Ramos (cell line): Measurements from ENCODE around the gene PRPS1.
"Not testable (repeated sequence)": the region's sequence is repeated elsewhere in the genome, so short reads cannot be mapped to it uniquely, and the experiment has no call there.

Source experiments
- in situ Hi-C: fragments of 300-500 bp; cut with MboI; formaldehyde crosslinking; loops from one replicate; pipeline ENCODE4 v1.14.3; 2022; ENCODE audit warnings: low sequenced_read_pairs; ENCODE audit not compliant: unreplicated experiment

PRPS1 gene

DNA sequence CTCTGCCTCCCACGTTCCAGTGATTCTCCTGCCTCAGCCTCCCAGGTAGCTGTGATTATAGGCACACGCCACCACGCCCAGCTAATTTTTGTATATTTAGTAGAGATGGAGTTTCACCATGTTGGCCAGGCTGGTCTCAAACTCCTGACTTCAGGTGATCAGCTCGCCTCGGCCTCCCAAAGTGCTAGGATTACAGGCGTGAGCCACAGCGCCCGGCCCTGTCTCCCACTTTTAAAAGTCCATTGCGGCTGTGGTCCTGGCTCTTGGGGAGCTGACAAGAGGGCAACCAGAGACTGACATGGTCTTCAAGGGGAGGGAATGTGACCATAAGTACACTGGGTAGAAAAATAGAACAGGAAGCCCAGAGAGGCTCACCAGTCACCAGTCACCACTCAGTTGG is 42.9 kb downstream of the PRPS1 start:
- in situ Hi-C loops, result loop anchor here (25.0 kb wide), 1 partner anchor 216 kb away; no protein-coding TSS in a partner anchor

DNA sequence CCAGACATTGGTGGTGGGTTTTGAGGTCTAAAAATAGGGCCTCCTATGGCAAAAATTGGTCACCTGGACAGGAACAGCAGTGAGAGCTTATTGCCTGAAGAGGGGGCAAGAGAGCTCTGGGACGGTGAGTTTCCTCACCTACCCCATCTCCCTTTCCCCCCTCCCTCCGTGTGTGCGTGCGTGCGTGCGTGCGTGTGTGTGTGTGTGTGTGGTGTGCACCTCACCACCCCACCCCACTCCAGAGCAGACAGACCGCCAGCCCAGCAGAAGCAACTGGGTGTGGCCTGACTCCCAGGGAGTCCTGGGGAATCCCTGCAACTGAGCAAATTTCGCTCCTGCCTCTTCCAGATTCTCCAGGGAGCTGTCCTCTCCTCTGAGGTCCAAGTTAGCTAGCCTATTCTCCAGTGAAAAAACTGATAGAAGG is 44.7 kb downstream of the PRPS1 start:
- in situ Hi-C loops, result loop anchor here (25.0 kb wide), 1 partner anchor 214 kb away; no protein-coding TSS in a partner anchor

DNA sequence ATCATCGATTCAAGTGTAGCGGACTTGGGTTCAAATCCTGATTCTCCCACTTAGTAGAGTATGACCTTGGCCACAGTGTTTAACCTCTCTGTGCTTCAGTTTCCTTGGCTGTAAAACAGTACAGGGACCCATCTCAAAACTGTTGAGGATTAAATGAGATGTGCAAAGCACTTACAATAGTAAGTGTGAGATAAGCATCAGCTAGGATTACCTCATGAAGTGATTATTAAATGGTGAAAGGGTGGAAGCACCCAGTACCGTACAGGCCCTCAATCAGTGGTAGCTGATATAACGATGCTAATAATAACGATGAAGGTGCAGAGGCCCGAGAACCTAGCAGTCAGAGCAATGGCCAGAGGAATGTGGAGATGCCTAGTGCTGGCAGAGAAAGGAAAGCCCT is 45.1 kb downstream of the PRPS1 start:
- in situ Hi-C loops, result loop anchor here (25.0 kb wide), 1 partner anchor 214 kb away; no protein-coding TSS in a partner anchor

DNA sequence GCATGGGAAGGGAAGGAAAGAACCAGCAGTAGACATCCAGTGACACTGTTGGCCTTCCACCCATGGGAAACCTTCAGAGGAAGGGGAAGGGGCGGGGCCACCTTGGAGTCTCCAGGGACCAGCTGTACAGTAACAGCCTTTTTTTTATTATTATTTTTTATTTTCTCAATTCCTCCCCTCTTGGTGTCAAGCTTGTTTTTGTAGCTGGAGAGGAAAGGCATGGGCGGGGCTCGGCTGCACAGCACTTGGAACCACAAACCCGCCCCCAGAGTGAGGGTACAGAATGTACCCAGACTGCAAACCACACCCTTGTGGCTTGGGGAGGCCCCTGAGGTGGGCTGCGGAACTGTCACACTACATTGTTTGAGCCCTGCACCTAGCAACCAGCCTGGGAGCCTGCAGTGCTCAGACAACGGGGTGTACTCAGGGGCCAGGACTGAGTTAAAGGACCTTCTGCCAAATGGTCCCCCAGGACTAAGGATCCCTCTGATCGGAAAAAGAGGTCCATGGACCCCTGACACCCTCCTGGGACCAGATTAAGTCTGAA is 45.7 kb downstream of the PRPS1 start:
- in situ Hi-C loops, result loop anchor here (25.0 kb wide), 1 partner anchor 213 kb away; no protein-coding TSS in a partner anchor

DNA sequence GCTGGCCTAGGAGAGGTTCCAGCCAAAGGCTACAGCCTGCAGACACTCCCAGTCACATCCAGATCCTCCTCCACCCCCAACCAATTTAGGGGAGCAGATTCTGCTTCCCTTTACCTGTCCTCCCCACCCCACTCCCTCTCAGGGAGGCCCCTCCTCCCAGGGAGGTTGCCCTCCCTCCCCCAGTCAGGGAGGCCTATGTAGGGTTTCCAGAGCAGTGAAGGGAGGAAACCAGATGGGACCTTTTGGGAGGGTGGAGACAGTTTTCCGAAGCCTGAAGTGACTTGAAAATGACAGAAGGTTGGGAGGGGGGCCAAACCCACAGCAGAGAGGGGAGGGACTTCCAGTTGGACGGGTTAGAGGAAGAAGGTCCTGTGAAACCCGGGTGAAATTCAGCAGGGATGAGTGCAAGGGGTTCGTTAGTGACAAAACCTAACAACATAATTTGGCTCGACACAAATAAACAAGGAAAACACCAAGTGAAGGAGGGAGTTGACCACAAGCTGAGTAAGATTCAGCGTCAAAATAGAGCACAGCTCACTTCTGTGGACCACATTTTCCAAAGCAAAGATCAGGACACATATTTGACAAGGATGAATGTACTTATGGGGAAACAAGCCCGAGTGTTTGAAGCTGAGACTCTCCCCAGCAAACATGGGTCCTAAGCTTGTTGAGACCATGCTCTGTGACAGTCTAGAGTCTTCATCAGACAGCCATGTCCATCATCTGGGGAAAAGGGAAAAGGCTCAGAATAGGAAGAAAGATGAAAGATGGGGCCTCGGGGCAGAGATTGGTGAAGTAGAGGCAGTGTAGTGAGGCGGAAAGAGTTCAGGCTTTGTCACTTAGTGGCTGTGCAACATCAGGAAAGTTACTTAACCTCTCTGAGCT is 46.4 kb downstream of the PRPS1 start:
- in situ Hi-C loops, result loop anchor here (5.0 to 25.0 kb wide), 2 partner anchors 38 to 213 kb away; no protein-coding TSS in a partner anchor

DNA sequence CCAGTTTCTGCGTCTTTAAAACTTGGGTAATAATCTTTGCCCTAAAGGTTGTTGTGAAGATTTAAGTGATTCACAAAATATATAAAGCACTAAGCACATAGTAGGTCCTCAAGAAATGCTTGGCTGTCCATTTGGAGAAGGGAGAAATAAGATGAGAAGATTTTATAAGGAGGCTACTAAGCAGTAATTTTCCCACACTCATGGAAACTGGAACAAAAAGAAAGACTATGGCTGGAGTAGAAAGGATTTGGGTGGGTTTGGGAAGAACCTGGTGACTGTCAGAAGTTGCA is 47.0 kb downstream of the PRPS1 start:
- in situ Hi-C loops, result loop anchor here (5.0 kb wide), 1 partner anchor 37 kb away; no protein-coding TSS in a partner anchor

DNA sequence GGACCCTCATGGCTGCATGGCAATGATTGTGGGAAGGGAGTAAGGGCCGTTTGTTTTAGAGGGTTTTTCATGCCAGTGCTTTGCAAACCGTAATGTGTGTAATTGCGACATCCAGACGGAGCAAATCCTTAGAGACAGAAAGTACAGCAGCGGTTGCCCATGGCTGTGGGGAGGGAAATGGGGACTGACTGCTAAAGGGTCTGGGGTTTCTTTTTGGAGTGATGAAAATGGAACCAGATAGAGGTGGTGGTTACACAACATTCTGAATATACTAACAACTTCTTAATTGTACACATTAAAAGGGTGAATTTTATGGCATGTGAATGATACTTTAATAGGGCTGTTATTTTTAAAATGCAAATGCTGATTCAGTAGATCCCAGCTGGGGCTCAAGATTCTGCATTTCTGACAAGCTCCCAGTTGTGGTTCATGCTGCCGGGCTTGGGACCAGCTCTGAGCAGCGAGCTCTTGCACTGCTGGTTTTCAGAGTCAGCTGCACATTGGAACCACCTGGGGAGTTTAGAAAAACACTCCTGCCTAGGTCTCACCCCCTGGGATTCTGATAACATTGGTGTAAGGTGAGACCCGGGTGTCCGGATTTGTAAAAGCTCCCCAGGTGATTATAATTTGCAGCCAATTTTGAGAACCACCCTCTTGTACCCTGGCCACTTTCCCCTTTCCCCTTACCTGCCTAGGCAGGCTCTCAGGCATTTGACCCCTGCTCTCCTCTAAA is 47.7 kb downstream of the PRPS1 start:
- in situ Hi-C loops, result loop anchor here (5.0 kb wide), 1 partner anchor 36 kb away; no protein-coding TSS in a partner anchor

DNA sequence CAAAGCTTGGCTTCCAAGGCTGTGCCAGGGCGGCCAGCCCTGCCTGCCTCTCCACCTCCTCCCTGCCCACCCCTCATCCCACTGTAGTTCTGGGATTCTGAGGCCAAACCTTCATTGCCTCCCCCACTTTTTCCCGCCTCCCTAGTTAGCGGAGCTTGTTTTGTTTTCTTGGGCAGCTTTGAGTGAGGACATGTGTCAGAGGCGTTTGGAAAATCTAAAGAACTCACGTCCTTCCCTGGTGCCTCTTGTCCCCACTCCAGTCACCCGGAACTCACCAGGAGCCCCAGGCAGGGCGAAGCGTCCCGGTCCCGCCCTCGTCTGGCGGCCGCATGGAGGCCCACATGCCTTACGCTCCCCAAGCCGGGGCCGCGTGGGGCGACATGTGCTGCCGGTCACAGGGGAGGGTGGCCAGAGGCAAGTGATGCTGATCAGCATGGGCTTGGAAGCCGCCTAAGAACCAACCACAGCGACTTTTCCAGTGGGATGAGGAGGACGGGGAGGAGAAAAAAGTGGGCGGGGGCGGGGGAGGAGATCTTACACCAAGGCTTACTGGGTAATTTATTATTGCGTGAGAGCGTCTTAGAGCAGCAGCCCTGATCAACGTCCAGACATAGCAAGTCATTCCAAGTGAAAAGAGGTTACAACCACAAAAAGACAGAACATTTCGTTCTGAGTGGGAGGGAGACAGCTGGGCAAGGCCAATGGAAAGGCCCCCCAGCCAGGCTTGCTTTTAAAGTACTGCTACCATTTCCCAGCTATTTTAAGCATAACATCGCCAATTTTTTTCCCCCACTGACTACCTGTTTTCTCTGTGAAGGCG is 48.5 kb downstream of the PRPS1 start:
- in situ Hi-C loops, result loop anchor here (5.0 kb wide), 1 partner anchor 36 kb away; no protein-coding TSS in a partner anchor

DNA sequence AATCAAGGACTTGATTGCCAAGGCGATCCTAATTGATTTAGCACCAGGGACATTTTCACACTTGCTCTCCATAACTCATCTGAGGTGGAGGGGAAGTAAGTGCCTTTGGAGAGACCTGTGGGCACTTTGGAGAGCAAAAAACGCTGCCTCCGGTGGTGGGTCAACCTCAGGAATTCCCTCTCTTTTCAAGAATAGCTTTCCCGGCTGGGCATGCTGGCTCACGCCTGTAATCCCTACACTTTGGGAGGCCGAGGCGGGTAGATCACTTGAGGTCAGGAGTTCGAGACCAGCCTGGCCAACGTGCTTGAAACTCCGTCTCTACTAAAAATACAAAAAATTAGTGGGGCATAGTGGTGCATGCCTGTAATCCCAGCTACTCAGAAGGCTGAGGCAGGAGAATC is 49.2 kb downstream of the PRPS1 start:
- in situ Hi-C loops, result loop anchor here (5.0 kb wide), 1 partner anchor 35 kb away; no protein-coding TSS in a partner anchor

DNA sequence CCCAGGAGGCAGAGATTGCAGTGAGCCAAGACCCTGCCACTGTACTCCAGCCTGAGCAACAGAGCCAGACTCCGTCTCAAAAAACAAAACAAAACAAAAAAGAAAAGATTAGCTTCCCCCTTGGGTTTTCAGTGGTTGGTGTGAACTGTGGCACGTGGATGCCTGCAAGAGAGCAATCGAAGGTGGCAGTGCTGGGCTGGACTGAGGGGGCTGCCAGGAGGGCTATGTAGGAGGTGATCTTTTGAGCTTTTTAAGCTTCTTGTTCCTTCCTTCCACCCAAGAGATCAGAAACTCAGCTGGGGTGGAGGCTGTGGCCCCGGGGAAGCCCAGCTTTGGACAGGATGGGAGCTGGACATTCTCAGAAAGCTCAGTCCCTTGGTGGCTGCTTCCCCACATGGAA is 49.6 kb downstream of the PRPS1 start:
- in situ Hi-C loops, result loop anchor here (5.0 kb wide), 1 partner anchor 34 kb away; no protein-coding TSS in a partner anchor

DNA sequence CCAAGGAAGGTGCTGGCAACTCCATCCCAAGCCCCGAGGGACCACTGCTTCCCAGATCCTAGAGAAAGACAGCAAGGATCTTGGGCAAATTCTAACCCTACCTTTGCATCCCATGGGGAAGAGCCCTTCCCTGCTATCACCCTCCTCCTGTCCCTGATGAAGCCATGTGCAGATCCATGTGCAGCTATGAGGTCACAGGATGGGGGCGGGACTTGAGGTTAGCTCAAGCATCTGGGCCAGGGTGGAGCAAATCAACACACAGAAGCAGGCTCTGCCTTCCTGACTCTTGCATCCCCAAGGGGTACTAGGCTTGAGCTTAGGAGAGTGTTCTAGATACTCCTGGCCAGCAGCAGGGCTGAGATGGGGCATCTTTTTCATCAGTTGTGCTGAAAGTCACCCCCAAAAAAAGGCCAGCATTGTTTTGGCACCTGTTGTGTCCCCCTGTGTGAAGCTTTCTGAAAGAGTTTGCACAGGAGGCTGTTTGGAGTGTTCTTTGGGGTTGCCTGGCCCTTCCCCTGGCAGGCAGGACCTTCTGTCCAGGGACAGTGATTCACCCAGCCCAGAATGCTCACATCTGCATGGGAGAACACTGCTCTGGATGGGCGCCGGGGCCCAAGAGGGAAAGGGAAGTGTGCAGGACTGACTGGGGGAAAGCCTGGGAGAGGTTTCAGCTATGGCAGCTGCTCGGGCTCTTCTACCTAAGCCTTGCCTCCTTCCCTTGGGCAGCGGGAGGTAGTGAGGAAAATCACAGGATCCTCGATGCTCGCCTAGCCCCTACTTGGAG is 50.8 kb downstream of the PRPS1 start:
- in situ Hi-C loops, result loop anchor here (5.0 kb wide), 1 partner anchor 33 kb away; no protein-coding TSS in a partner anchor

DNA sequence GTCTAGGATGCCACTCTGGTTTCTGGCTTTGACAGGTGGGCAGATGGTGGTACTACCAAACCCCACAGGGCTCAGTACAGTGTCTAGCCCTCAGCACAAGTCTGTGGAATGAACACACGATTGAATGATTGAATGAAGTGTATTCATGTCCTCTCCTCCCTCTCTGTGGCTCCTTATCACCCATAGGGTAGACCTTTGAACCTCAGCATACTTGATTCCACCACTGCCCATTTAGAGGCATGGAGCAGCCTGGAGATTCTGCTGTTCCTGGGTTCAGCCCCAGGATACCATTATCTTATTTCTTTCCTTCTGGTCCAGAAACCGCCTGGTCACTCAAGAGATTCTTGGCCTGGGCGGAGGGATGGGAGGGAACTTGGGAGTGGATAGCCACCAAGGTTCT is 53.9 kb downstream of the PRPS1 start:
- in situ Hi-C loops, result no loop called here

DNA sequence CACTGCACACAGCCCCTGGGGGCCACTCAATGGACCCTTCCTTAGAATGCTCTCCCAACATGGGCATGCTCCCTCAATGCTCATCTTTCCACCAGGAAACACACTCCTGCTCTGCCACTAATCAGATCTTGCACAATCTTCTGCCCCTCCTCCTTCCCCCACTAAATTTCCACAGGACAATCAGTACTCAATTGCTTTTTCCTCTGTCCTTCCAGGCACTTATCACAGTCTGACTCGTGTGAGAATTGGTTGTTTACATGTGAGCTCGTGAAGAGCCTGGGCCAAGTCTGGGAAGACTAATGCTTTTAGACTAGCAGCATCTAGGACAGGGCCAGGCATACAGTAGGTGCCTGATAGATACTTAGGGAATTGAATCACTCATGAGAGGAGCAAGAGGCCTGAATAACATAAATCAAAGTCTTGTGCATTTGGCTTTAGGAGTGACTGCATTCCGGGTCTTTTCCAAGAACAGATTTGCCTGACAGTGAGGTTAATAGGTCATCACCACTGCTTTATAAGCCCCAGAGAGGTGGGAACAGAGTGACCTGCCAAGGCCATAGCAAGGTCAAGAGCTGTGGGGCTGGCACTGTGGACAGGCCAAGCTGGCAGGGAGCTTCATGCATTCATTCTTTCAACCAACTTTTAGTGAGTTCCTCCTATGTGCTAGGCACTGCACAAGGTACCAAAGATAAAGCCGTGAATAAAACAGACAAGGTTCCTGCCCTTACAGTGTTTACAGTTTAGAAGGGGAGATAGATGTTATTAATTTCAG is 55.0 kb downstream of the PRPS1 start:
- in situ Hi-C loops, result no loop called here

DNA sequence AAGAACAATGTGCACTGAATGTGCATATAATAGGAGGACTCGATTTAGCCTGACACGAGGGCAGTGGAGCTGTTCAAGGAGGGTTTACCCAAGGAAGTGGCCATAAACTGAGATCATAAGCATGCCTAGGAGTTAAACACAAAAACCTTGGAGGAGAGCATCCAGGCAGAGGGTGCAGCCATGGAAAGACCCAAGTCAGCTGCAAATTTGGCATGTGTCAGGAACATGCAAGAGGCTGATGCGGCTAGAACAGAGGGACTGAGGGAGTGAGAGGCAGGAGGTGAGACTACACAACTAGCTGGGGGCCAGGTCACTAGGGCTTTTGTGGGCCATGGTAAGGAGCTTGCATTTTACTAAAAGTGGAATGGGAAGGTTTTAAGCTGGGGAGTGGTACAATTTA is 55.6 kb downstream of the PRPS1 start:
- in situ Hi-C loops, result no loop called here

DNA sequence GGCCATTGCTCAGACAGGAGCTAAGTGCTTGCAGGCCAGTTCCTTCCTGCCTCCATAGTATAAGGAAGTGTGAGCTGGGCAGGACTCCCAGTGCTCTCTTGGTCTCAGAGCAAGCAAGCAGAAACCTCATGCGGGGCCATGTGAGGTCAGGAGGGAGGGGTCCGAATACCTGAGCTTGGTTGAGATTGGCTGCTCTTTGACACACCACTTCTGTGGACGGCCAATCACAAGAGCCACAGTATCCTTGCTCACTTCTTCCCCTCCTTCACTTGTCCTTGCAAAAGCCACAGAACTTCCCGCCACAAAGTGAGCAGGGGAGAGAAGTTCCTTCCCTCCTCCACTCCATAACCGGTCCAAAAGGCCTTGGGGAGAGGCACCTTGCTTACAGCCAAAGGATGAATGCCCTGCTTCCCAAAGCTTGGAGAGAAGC is 56.7 kb downstream of the PRPS1 start:
- in situ Hi-C loops, result no loop called here

DNA sequence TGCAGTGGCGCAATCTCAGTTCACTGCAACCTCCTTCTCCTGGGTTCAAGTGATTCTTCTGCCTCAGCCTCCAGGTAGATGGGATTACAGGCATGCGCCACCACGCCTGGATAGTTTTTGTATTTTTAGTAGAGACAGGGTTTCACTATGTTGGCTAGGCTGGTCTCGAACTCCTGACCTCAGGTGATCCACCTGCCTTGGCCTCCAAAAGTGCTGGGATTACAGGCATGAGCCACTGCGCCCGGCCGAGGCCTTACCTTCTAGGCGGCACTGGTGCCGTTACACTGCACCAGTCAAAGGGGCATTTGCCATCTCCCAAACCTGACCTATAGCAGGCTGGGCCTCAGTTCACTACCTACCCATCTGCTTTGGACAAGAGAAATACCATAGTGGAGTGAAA is 57.3 kb downstream of the PRPS1 start:
- in situ Hi-C loops, result not testable (repeated sequence)

DNA sequence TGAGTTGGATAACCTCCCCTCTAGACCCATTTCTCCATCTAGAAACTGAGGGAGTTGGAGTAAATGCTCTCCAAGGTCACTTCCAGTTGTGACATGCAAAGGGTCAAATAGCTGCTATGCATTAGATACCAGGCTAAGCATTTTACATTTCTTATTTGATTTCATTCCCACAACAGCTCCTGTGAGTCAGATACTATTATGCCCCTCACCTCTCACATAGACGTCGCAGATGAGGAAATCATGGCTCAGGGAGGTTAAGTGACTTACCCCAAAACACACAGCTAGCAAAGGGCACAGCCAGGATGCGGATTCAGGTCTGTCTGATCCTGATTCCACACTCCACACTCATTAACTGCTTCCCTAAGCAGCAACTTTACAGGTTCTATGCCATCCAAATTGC is 57.7 kb downstream of the PRPS1 start:
- in situ Hi-C loops, result no loop called here

DNA sequence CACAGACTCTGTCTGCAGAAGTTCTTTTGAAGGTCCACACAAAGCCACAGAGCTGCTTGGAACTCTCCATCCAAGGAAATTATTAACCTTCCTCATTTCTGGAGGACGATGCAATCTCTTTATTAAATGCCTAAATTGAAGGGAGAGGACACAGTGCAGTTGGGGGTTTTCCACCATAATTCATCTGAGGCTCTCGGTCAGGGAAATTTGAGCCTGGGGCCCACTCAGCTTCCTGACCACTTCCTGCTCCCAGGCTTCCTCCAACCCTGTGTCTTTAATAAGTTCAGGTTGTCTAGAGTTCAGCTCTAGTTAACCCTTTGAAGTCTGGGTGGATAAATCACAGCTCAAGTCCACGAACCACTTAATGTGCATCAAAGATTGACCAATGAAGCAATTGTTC is 58.5 kb downstream of the PRPS1 start:
- in situ Hi-C loops, result no loop called here
